GM18511 (cell line): ENCODE data around the gene PTPRN2.
"Not testable (repeated sequence)": the region's sequence is repeated elsewhere in the genome, so short reads cannot be mapped to it uniquely, and the experiment has no call there.

Experiments
- ATAC-seq: cut with Tn5 transposase; IDR thresholded peaks from one replicate; pipeline ENCODE4 v1.9.1; 2021; ENCODE audit warnings: mild to moderate bottlenecking, moderate library complexity; ENCODE audit not compliant: unreplicated experiment

The PTPRN2 gene

GRCh38 chr7:158376146-158376838 is 211.3 kb downstream of the PTPRN2 start:
- ATAC-seq, result not testable (repeated sequence)

- no peak for ATAC-seq
Measured at GRCh38 chr7:158375034-158375433, 212.6 kb downstream of the PTPRN2 start.

DNA sequence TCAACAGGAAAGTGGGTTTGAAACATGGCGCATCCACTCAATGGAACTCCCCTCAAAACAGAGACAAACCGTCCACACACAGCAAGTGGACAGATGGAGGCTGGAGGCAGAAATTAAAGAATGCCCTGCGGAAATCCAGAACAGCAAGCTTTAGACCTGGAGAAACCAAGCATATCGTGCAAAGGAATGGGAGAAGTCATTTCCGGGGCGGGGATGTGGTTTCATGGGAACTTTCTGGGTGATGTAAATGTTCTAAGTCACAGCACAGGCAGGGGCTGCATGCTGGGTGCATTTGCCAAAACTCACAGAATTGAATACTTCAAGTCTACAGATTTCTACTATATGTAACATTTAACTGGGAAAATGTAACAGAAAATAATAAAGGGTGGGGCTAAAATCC is 213.0 kb downstream of the PTPRN2 start:
- ATAC-seq, result no peak

GRCh38 chr7:158374146-158374545 is 213.5 kb downstream of the PTPRN2 start:
- ATAC-seq, result no peak

DNA sequence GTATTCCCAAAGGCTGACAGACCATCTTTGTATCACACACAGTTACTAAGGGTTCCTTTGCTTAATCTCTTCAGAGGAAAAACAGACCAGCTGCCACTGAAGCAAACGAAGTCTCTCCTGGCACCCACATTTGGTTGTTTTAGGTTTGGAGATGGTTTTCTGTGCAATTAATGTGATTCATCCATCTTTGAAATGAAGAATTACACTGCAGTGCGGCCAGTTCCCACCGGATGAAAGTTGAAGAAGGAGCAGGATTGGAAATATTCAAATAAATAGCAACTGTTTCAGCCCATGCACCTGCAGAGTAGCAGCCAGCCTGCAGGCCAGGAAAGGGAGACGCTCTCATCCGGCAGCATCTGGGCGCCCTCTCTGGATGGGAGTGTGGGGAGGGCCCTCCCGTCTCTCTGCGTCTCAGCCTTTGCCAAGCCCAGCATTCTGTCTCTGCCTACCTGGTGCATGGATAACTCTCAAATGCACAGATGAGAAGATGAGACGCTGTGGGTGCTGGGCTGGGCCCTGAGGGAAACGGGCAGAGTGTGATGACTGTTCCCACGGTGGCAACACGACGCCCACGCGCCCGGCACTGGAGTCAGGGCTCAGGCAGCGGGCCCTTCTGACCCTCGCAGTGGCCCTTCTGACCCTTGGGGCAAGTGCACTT is 214.0 kb downstream of the PTPRN2 start:
- no peak for ATAC-seq

DNA sequence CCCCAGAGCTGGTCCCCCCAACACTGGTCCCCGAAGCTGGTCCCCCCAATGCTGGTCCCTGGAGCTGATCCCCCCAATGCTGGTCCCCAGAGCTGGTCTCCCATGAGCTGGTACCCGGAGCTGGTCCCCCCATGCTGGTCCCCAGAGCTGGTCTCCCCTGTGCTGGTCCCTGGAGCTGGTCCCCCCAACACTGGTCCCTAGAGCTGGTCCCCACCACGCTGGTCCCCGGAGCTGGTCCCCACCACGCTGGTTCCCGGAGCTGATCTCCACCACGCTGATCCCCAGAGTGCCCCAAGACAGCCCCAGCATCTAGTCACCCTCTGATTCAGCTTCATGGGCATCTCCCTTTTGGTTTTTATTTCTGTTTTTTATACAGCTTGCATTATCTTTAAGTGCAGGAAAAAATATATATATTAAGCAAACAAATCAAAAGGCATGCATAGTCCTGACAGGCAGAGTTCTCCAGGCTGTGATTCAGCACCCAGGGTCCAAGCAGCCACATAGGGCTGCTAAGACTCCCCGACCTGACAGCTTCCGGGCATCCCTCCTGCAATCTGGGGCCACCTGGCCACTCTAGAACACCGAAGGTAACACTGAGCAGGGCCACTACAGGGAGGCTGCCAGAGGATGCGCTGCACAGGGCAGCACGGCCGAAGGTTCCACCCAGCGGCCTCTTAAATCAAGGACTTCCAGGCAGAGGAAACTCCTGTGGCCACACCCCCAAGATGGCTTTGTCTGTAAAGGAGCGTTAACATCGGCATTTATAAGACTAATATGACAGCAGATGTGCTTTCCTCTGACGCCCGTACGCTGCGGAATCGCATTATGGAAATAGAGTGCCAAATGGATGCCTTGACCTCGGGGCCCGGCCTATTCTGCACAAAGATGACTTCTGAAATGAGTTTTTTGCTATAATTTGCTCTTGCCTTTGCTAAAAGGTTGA is 215.0 kb downstream of the PTPRN2 start:
- ATAC-seq, result no peak

DNA sequence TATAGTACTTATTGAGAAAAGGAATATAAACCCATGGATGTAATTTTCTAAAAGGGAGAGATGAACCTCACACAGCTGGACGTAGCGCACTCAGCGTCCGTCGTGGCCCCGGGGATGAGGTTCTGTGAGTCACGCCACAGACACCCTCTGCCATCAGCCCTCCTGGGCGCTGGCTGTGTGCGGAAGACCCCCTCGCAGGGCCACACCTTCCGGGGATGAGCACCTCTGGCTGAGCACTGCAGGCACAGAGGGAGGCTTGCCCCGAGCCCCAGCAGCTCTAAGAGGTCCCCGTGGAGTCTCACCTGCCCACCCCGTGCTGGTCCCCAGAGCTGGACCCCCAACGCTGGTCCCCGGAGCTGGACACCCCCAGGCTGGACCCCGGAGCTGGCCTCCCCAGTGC is 215.8 kb downstream of the PTPRN2 start:
- no peak for ATAC-seq

- ATAC-seq, result no peak
Measured at GRCh38 chr7:158369866-158370265, 217.8 kb downstream of the PTPRN2 start.

DNA sequence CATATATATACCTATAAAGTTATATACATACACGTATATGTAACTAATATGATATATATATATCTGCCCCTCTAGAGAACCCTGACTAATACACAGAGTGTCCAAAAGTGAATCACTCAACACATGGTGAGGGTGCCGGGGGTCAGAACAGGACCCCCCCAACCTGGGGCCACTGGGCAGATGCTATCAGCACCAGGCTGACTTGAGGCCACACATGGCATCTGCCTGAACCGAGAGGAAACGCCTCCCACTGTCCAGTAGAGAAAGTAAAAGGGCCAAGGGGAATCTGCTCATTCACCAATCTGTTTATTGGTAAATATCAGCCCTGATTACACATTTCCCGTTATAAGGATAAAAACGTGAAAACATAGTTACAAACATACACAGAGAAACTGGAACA is 218.3 kb downstream of the PTPRN2 start:
- ATAC-seq, result no peak

GRCh38 chr7:158368449-158368848 is 219.2 kb downstream of the PTPRN2 start:
- ATAC-seq, result no peak

DNA sequence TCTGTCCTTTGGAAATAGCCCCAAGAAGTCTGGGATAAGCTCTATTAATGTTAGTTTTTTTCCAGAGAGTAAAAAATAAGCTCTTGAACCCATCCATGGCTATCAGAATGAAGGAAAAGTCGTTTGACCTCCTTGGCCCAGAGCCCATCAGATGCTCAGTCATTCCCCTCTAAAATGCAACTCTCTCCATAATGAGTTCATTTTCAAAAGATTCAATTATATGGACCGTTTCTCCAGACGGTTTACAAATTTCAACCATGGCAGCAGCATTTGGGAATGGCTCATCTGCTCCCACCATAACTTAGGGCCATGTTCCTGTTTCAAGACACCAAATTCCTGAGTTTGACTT is 220.0 kb downstream of the PTPRN2 start:
- no peak for ATAC-seq

DNA sequence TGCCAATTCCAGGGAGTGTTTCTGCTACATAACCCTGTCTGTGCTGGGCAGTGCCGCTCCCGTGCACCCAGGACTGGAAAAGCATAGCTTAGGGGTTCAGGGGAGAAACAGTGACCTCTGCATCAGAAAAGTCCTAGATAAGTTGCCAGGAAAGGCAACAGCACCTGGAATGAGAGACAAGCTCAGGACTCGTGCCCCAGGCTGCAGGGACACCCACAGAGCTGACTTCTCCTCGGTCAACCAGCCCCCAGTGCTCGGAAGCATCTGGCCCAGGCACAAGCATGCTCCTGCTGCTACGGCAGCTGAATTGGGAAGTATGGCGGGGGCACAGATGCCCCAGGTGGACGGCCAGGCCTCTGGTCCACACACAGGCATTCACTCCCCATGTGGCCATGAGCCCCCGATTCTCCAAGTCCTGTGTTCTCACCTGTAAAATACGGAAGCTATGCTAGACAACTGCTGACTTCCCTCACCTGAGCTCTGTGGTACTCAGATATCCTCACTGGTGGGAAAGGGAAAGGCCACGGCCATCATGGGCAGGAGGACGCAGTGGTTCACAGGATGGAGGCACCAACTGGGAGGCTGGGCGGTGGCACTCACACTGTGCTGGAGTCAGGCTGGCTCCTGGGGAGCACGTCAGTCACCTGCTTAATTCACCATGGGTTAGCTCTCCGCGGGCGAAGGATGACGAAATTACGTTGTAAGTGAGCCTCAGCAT is 220.5 kb downstream of the PTPRN2 start:
- ATAC-seq, result no peak

GRCh38 chr7:158366346-158366745 is 221.3 kb downstream of the PTPRN2 start:
- no peak for ATAC-seq

GRCh38 chr7:158365267-158365666 is 222.4 kb downstream of the PTPRN2 start:
- ATAC-seq, result no peak

DNA sequence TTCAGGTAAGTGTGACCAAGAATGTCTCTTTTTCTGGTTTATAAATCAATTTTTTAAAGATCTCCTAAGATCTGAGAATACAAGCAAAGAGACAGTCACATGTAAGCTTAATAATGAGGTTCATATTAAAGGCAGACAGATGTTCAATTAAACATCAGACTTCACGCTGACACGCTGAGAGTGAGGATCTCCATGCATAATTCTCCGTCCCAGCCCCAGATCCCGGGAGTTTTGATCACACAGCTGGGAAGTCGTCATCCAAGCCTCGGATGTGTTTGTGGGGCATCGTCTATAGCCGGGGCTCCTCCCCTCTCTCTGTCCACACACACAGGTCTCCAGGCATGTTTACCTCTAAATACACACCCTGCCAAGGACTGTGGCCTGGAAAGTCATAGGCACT is 223.2 kb downstream of the PTPRN2 start:
- no peak for ATAC-seq

DNA sequence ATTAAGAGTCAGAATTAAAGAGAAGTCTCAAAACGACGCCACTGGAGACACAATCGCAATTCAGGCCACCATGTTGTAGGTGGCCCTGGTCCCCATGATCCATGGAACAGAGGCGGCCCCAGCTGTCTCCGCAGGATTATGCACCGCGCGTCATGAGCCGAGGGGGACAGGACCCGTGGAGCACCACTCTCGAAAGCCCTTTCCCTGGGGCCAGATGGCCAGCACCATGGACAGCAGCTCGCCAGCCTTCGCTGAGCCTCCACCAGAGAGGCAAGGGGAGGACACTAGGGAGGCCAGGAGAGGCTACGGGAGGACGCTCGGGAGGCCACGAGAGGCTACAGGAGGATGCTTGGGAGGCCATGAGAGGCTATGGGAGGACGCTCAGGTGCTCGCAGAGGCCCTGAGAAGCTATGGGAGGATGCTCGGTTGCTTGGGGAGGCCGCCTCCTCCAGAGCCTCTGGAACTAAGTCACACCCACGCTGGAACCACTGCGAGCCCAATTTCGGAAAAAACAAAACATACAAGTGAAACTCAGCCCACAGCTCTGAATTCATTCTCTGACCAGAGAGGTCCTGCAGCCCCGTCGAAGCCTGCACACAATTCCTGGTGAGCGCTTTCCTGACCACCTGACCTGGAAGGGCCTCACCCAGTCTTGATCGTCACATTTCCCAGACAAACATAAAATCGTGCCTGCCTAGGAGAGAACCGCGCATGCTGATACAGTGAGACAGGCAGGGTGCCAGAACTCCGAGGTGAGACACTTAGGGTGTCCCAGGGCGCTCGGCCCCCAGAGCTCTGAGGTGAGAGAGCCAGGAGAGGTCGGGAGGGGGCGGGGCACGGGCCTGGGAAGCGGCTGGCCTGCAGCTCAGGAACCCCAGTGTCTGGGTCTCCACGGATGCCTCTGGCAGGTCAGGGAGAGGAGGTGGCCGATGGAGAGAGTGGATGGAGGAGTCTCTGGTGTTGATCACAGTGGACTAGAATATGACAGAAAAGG is 224.4 kb downstream of the PTPRN2 start:
- no peak for ATAC-seq

DNA sequence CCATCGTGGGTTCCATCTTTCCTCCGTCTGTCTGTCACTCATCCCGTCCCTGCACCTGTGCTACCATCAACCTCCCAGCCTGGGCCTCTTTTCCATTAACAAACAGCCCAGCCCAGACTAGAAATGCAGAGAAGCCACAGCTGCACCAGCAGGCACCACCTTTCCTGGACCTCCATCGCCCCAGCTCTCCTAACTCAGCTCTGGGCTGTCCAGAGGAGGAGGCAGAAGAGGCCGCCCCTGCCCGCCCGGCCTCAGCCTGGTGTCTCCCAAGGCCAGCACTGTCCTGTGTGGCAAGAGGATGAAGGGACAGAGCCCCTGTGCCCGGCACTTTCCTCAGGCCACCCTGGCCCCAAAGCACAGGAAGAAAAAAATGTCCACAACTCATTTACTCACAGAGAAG is 225.6 kb downstream of the PTPRN2 start:
- ATAC-seq, result no peak

DNA sequence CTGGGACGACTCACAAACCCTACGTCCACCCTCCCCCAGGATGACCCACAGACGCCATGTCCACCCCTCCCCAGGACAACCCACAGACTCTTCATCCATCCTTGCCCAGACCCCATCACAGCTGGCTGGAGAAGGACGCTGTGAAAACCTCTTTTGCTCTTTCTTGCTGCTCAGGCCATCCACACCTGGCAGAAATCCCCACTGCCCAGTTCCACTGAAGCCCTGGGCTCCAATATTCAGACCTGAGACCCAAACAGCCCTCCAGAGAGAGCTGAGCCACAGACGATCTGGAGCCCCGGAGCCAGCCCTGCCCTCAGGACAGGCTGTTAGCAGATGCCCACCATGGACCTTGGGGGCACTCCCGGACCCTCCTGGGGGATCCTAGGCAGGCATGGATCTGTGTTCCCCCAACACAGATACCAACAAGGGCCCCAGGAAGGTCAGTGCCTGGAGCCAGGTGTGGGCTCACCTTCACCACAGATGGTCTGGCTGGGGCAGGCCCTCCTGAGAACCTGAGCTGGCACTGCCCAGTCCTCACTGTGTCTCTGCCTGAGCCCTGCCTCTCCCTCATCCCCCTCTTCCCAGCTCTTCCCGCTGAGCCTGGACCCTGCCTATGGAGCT is 226.2 kb downstream of the PTPRN2 start:
- no peak for ATAC-seq

GRCh38 chr7:158358926-158359645 is 228.5 kb downstream of the PTPRN2 start:
- ATAC-seq, result no peak
